ENCODE results near the gene DHX29.
"Not testable (repeated sequence)": the region's sequence is repeated elsewhere in the genome, so short reads cannot be mapped to it uniquely, and the experiment has no call there.

Gene DHX29, protein sequence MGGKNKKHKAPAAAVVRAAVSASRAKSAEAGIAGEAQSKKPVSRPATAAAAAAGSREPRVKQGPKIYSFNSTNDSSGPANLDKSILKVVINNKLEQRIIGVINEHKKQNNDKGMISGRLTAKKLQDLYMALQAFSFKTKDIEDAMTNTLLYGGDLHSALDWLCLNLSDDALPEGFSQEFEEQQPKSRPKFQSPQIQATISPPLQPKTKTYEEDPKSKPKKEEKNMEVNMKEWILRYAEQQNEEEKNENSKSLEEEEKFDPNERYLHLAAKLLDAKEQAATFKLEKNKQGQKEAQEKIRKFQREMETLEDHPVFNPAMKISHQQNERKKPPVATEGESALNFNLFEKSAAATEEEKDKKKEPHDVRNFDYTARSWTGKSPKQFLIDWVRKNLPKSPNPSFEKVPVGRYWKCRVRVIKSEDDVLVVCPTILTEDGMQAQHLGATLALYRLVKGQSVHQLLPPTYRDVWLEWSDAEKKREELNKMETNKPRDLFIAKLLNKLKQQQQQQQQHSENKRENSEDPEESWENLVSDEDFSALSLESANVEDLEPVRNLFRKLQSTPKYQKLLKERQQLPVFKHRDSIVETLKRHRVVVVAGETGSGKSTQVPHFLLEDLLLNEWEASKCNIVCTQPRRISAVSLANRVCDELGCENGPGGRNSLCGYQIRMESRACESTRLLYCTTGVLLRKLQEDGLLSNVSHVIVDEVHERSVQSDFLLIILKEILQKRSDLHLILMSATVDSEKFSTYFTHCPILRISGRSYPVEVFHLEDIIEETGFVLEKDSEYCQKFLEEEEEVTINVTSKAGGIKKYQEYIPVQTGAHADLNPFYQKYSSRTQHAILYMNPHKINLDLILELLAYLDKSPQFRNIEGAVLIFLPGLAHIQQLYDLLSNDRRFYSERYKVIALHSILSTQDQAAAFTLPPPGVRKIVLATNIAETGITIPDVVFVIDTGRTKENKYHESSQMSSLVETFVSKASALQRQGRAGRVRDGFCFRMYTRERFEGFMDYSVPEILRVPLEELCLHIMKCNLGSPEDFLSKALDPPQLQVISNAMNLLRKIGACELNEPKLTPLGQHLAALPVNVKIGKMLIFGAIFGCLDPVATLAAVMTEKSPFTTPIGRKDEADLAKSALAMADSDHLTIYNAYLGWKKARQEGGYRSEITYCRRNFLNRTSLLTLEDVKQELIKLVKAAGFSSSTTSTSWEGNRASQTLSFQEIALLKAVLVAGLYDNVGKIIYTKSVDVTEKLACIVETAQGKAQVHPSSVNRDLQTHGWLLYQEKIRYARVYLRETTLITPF (N-terminal part only)

DNA sequence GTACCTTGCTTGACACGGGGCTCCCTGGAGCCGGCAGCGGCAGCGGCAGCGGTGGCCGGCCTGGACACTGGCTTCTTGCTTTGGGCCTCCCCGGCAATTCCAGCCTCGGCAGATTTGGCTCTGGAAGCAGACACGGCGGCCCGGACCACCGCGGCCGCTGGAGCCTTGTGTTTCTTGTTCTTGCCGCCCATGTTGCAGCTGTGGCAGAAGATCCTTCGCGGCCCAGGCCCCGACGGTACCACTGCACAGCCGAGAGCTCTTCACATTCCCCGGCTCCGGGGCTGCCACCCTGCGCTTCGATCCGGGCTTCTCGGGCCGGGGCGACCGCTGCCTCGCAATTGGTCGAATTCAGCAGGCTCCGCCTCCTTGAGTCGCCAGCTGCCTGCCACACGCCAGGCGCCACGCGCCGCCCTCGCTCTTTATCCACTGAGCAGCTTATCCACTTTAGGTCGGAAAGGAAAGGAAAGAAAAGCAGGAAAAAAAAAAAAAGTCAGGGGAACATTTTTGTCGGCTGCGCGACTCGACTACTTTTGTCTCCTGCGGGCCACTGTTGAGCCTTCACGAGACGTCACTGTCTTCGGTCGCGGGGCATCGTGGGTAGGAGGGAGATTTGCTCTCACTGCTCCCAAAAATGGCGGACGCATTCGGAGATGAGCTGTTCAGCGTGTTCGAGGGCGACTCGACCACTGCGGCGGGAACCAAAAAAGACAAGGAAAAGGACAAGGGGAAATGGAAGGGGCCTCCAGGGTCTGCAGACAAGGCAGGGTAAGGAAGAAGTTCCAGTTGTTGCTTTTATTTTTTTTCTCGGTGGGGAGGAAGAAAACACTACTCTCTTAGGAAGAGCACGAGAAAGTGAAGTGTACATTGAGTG lies at the start of gene DHX29, which contains the start of gene MTREX:
DHX29 (minus strand) TSS at position 312 of the 871 bp plus-strand sequence; CDS start at position 191, 121 bp downstream.
MTREX (plus strand) TSS at position 607 of the 871 bp plus-strand sequence; CDS start at position 632, 25 bp downstream.
- DNase-seq (ENCODE audit: low spot score), result peak; percentile 56

DNA sequence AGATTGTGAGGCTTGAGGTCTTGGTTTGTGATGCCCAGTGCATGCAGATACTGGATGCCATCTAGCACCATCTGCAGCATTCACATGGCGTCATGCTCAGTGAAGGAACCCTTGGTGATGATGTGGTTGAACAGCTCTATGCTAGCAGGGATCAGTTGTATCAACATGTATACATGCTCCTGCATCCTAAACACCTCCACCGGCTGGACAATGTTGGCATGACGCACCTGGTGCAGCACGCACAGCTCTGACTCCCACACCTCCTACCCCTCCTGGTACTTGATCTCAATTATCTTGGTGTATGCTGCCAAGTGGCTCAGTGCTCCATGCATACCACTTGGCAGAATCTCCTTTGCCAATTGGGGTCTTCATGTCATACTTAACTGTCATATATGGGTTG lies 49.4 kb upstream of the DHX29 start:
- no peak for DNase-seq (ENCODE audit: low spot score)

DNA sequence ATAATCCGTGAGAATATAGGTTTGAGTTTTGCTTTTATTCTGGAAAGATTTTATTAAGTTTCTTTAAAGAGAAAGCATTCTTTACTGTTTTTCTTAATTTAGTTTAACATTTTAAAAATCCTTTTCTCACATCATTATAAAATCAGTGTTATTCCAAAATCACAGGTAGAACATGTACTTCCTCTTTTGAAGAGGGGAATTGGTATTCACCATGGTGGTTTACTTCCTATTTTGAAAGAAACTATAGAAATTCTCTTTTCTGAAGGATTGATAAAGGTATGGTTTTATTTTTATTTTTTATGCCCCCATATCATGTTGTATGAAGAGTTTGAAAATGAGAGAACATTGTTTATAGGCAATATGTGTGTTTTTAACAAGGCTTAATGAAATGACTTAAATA lies 43.3 kb upstream of the DHX29 start:
- DNase-seq (ENCODE audit: low spot score), result no peak

DNA sequence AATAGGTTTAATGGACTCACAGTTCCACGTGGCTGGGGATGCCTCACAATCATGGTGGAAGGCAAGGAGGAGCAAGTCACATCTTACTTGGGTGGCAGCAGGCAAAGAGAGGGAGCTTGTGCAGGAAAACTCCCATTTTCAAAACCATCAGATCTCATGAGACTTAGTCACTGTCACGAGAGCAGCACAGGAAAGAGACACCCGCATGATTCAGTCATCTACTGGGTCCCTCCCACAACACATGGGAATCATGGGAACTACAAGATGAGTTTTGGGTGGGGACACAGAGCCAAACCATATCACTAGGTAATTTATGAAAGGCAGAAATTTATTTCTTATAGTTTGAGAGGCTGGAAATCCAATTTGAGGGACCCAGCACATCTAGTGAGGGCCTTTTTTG lies 40.3 kb upstream of the DHX29 start:
- no peak for DNase-seq (ENCODE audit: low spot score)

DNA sequence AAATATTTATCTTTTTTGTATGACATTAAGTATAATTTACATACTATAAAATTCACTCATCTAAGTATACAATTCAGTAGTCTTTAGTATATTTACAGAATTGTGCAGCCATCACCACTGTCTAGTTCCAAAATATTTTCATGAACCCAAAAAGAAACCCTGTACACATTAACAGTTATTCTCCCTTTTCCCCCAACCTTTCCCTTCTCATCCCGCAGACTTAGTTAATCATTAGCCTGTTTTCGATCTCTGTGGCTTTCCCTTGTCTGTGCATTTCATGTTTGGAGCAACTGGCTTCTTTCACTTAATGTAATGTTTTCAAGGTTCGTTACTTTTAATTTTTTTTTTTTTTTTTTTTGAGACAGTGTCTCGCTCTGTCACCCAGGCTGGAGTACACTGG lies 37.8 kb upstream of the DHX29 start:
- peak; percentile 12 for DNase-seq (ENCODE audit: low spot score)

DNA sequence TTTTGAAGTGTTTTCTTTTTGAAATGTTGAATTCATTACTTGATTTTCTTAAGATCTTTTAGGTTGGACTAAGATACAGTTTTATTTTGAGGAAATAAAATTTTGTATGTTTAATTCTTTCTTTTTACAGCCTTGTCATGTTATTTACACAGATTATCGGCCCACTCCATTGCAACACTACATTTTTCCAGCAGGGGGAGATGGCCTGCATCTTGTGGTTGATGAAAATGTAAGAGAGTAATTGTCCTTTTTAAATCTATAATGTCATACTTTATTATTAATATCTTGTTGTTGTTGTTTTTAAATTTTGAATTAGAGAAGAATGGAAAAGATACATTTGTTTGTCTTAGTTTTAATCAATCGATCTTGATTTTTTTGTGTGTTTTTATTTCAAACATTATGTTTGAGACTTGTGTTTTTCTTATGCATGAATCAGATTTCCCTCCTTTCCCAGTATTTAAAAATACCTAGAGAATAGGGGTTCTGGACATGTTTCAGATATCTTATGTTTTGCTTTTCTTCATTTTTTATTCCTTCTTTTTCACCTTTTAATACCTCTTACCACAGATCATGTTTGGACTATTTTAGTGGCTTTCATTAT lies 37.0 kb upstream of the DHX29 start:
- no peak for DNase-seq (ENCODE audit: low spot score)

DNA sequence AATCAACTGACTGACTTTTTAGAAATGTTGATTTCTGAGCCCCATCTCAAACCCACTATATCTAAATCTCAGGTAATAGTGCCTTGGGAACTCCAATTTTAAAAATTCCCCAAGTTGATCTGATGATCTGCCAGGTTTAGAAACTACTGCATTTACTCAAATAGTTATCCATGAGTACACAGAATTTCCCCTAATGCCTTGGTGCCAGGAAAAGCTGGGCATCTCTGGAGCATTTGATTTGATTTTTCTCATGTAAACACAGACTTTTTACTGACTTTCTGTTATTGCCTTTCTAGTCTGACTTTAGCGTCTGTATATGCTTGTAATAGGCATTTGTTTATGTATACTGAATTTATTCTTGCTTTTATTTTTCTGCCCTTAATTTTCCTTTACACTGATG lies 36.1 kb upstream of the DHX29 start:
- no peak for DNase-seq (ENCODE audit: low spot score)

DNA sequence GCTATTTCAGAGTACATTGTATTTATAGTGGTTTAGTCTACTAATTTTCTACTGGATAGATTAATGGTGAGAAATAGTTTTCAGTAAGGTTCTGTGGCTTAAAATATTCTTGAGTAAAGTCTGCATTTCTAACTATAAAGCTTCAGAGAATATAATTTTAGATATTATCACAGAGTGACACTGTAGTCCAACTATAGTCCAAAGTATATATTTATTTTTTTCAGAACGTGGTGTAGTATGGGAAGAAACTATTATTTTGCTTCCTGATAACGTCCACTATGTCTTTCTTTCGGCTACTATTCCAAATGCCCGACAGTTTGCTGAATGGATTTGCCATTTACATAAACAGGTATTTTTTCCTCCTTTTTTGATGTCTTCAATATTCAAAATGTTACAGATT lies 35.6 kb upstream of the DHX29 start:
- DNase-seq (ENCODE audit: low spot score), result no peak

DNA sequence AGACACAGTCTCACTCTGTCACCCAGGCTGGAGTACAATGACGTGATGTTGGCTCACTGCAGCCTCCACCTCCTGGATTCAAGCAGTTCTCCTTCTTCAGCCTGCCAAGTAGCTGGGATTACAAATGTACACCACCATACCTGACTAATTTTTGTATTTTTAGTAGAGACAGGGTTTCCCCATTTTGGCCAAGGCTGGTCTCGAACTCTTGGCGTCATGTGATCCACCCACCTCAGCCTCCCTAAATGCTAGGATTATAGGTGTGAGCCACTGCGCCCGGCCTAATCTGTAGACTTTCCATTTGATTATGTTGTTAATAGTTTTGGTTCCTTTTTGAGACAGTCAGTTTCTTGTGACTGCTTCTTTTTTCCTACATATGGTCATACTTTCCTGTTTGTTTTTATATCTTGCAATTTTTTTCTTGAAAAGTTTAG lies 31.3 kb upstream of the DHX29 start:
- no peak for DNase-seq (ENCODE audit: low spot score)

DNA sequence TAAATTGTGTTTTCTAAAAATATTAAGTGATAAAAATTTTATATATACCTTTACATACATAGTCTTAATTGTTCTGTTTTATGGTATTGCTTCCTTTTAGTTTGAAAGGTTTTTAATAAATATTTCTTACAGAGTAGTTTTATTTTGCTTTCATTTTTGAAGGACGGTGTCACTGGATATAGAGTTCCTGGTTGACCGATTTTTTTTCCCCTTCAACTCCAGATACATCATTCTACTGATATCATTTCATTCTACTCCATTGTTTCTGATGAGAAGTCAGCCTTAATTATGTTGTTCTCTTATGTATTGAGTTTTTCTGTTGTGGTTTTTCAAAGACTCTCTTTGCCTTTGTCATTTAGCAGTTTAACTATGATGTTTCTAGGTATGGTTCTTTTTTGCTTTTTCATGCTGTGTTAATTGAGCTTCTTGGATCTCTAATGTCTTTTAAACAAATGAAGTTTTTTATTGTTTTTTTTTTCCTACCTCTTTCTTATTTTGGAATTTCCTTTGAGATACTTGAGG lies 30.7 kb upstream of the DHX29 start:
- no peak for DNase-seq (ENCODE audit: low spot score)

DNA sequence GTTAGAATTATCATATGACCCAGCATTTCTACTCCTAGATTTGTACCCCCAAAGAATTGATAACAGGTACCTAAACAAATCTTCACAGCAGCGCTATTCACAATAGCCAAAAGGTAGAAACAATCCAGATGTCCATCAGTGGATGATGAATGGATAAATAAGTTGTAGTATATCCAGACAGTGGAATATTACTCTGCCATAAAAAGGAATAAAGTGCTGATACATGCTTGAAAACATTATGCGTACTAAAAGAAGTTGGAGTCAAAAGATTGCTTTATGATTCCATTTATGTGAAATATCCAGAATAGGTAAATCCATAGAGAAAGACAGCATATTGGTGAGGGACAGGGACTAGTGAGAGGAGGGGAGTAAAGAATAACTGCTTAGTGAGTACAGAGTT lies 26.3 kb upstream of the DHX29 start:
- no peak for DNase-seq (ENCODE audit: low spot score)

DNA sequence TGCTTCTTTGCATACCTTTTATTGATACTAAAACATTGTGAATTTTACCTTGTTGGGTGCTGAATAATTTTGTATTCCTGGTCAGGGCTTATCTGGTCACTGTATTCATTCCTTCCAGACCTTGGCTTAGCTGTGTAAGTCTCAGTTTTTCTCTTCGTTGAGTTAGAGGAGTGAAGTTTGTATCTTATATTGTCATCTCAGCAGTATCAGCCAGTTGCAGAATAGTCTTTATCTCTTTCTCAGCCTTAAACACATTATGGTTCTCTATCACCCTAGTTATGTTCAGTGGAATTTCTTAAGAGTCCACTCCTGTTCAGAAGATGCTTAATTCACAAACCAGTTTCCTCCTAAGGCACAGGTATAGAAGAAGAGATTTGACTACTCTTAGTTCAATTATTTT lies 25.5 kb upstream of the DHX29 start:
- DNase-seq (ENCODE audit: low spot score), result no peak

DNA sequence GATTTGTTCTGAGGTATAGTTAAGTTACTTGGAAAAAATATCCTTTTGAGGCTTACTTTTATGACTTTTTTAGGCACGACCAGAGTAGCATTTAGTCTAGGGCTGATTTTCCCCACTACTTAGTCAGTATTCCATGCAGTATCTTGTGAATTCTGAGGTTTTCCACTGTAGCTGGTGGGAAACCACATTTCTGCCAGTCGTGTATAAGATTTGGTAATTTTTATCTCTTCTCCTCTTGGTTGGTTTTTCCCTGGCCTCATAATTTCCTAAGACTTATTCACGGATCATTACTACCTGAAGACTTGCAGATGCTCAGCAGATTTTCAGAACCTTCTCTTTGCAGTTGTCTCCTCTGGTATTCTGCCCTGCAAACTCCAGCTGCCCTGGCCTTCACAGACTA lies 23.8 kb upstream of the DHX29 start:
- no peak for DNase-seq (ENCODE audit: low spot score)

DNA sequence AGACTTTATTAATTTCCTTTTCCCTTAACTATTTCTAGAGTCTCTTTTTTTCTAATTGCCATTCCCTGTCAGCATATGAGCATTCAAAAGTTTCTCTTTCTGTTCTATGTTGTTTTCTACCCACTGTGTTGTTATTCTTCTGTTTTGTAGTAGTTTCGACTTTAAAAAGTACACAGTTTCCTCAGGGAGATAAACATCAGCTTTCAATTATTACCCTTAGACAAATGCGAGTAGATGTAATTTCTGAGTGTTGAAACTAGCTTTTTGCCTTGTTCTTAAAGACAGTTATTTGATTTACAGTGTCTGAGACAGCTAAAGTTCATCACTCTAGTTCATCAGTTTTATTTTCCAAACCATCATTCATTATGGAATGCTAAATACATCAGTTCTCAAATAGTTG lies 19.8 kb upstream of the DHX29 start:
- no peak for DNase-seq (ENCODE audit: low spot score)

DNA sequence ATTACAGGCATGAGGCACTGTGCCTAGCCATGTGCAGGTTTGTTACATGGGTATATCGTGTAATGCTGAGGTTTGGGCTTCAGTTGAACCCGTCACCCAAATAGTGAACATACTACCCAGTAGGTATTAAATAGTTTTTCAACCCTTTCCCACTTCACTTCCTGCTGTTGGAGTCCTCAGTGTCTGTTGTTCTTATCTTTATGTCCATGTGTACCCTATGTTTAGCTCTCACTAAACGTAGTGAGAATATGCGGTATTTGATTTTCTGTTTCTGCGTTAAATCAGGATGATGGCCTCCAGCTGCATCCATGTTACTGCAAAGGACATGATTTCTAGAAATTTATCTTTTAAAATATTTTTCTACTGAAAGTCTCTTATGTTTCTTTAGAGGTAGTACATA lies 18.1 kb upstream of the DHX29 start:
- no peak for DNase-seq (ENCODE audit: low spot score)

DNA sequence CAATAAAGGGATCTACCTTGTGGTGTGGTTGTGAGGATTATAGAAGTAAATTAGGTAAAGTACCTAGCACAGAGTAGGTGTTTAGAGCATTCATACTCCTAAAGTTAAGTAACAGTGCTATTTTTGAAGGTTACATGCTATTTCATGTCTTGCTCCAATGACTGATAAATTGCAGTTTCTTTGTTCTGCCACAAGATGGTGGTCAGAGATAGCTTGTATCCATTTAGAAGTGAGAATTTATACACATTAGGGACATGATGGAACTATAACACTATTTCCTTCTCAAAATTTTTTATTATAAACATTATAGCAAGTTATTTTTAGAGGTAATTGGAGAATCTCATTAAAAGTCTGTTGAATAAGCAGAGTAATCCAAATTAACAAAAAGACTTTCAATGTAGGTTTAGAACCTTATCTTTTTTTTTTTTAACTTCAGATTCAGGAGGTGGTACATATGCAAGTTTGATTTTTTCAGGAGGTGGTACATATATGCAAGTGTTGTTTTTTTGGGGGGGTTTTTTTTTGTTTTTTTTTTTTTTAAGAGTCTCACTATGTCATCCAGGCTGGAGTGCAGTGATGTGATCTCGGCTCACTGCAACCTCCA lies 17.4 kb upstream of the DHX29 start:
- DNase-seq (ENCODE audit: low spot score), result no peak

DNA sequence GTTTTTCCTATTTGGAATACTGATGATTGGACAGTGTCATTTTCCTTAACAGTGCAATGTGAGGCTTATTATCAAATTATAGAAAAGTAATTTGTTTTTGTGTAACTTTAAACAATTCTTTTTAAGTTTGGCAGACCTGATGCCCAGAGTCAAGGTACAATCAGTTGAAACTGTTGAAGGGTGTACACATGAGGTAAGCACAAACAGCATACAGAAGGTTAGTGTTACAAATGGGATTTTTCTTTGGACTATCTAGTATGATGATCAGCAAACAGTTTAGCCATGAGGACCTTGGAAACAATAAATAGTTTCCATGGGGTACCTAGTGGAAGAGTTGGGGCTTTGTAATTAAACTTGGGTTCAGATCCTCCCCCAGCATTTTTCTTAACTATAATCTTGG lies 16.5 kb upstream of the DHX29 start:
- no peak for DNase-seq (ENCODE audit: low spot score)

DNA sequence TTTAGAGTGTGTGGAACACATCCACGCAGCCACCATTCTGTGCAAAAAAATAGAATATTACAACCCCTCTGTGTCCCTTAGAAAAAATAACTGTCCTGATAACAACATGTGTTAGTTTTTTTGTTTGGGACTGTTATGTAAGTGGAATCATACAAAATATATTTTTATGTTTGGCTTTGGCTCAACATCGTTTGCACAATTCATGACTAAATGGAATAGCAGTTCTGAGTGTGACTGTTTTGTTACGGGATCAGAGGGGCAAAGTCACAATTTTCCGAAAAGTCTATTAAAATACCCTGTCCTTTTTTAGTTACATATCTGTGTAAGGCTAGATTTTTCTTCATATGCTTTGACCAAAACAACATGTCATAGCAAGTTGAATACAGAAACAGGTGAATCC lies 13.1 kb upstream of the DHX29 start:
- DNase-seq (ENCODE audit: low spot score), result no peak

DNA sequence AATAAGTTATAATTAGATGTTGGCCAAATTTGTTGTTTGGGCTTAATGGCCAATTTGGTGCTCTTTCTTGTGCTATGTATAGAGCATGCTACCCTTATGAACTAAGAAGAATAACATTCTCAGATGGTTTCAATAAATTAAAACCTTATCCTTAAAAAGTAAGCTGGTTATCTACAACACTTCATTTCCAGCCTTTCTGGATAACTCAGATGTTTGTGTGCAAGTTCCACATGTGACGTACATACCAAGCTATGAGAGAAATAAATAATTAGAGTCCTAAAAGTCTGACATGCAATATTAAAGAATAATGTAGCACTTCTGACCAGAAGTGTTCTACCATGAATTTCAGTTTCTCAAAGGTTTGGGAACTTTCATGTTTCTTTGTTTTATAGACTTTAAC lies 12.0 kb upstream of the DHX29 start:
- no peak for DNase-seq (ENCODE audit: low spot score)

DNA sequence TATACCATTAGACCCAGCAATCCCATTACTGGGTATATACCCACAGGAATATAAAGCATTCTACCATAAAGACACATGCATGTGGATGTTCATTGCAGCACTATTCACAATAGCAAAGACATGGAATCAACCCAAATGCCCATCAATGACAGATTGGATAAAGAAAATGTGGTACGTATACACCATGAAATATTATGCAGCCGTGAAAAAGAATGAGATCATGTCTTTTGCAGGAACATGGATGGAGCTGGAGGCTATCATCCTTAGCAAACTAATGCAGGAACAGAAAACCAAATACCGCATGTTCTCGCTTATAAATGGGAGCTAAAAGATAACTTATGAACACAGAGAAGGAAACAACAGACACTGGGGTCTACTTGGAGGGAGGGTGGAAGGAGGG lies 10.7 kb upstream of the DHX29 start:
- DNase-seq (ENCODE audit: low spot score), result not testable (repeated sequence)

All from HuH-7 (cell line).